Measurements from ENCODE around the gene HAPLN3. TPM values are rescaled to one million over a fixed set of nuclear protein-coding genes. Genes with fewer than 3 reads are reported as not detected.

The HAPLN3 gene
- total RNA-seq, 4 donors from 2014 or later = 17.9 to 34.8 (median 23.1) TPM

GRCh38 chr15:88838667-88839066 lies 56.7 kb downstream of the HAPLN3 start:
- Histone ChIP-seq H3K4me3 (no peak overlapping the region), H3K27me3 (no peaks in the 10 kb centered on the region), H3K27ac (no peak overlapping the region), H3K36me3 (no peaks in the 10 kb centered on the region), H3K9me3 (no peaks in the 10 kb centered on the region), H3K4me1 (no peaks in the 10 kb centered on the region)
- TF ChIP-seq CTCF (IDR thresholded peaks at IDR 0.05) (no peak), POLR2A (IDR thresholded peaks at IDR 0.05) (no peak)
- DNase-seq = no peak
- intact Hi-C loops (cut with DNase I; ENCODE audit: low total_unique reads) = no loop called here

GRCh38 chr15:88835646-88836045 lies 59.7 kb downstream of the HAPLN3 start:
- Histone ChIP-seq H3K4me1 (no peaks in the 10 kb centered on the region), H3K4me3 (no peak overlapping the region), H3K27ac (no peak overlapping the region), H3K27me3 (no peaks in the 10 kb centered on the region), H3K9me3 (no peaks in the 10 kb centered on the region), H3K36me3 (no peaks in the 10 kb centered on the region)
- TF ChIP-seq POLR2A (IDR thresholded peaks at IDR 0.05) (no peak), CTCF (IDR thresholded peaks at IDR 0.05) (no peak)
- no peak for DNase-seq
- intact Hi-C loops (cut with DNase I; ENCODE audit: low total_unique reads) = no loop called here

- intact Hi-C loops (cut with DNase I; ENCODE audit: low total_unique reads) = no loop called here
- no peak overlapping the region for H3K4me3 ChIP-seq
- no peaks in the 10 kb centered on the region for H3K27me3 ChIP-seq
- no peaks in the 10 kb centered on the region for H3K36me3 ChIP-seq
- no peaks in the 10 kb centered on the region for H3K9me3 ChIP-seq
- no peaks in the 10 kb centered on the region for H3K4me1 ChIP-seq
- DNase-seq = no peak
- TF ChIP-seq POLR2A (IDR thresholded peaks at IDR 0.05) = no peak
- TF ChIP-seq CTCF (IDR thresholded peaks at IDR 0.05) = no peak
- H3K27ac ChIP-seq = no peak overlapping the region
These were observed 60.2 kb downstream of the HAPLN3 start for GRCh38 chr15:88835119-88835518.

- Histone ChIP-seq H3K27ac (peak overlapping the region in 1 of 2 donors; percentile 13), H3K9me3 (no peaks in the 10 kb centered on the region), H3K36me3 (no peaks in the 10 kb centered on the region), H3K4me3 (no peak overlapping the region), H3K27me3 (no peaks in the 10 kb centered on the region), H3K4me1 (no peaks in the 10 kb centered on the region)
- intact Hi-C loops (cut with DNase I; ENCODE audit: low total_unique reads) = no loop called here
- TF ChIP-seq CTCF (IDR thresholded peaks at IDR 0.05) (peak; percentile 34 to 61 (median 50)), POLR2A (IDR thresholded peaks at IDR 0.05) (no peak)
- DNase-seq = peak; percentile 38 to 47
These were observed 61.0 kb downstream of the HAPLN3 start for GRCh38 chr15:88834211-88834812.

- Histone ChIP-seq H3K9me3 (no peaks in the 10 kb centered on the region), H3K36me3 (no peaks in the 10 kb centered on the region), H3K27ac (peak overlapping the region in 1 of 2 donors; percentile 13), H3K27me3 (no peaks in the 10 kb centered on the region), H3K4me1 (no peaks in the 10 kb centered on the region), H3K4me3 (no peak overlapping the region)
- TF ChIP-seq CTCF (IDR thresholded peaks at IDR 0.05) (no peak), POLR2A (IDR thresholded peaks at IDR 0.05) (no peak)
- no peak for DNase-seq
- intact Hi-C loops (cut with DNase I; ENCODE audit: low total_unique reads) = no loop called here
These were observed 61.6 kb downstream of the HAPLN3 start for GRCh38 chr15:88833731-88834100.
